ENCODE results near the gene NDFIP2.
"Not testable (repeated sequence)": the region's sequence is repeated elsewhere in the genome, so short reads cannot be mapped to it uniquely, and the experiment has no call there.

Gene NDFIP2

DNA sequence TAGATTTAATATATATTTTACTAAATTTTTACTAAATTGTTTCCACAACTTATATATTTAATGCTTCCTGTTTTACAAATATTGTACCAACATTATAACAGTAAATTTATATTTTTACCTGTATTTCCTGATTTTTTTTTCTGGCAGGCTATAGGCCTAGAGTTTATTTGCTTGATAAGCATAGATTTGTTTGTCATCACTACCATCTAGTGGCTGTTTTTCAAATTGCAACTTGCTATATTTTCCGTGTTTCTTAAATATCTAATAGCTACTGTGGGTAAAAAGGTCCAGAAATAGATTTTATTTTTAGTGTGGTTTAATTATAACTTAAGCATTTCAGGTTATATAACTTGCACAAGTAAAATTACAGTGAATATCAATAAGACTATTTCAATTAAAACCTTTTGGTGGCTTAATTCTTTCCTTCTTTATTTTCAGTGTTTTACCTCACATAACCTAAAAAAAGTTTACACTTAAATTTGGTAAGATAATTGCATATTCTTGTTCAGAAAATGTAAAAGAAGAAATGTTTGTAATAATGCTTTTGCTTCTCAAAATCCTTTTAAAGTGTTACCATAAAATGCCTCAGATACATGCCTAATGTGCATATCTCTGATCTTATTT is 60.6 kb downstream of the NDFIP2 start:
- peak; percentile 54 to 89 (median 76) for DNase-seq

DNA sequence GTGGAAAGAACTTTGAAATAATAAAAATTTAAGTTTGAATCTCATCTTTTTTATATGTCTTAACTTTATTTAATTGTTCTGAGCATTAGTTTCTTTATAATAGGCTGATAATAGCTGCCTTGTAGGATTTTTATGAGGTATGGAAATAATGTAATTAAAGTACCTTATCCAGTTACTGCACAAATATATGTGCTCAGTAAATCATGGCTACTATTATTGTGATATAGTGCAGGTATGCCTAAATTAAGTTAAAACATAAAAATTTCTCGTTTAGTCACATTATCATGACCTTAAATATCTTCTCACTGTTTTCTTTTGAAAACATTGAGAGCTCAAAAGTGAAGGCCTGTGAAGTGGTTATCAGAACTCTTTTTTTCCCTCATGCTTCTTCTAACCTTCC is 62.9 kb downstream of the NDFIP2 start:
- no peak for DNase-seq

DNA sequence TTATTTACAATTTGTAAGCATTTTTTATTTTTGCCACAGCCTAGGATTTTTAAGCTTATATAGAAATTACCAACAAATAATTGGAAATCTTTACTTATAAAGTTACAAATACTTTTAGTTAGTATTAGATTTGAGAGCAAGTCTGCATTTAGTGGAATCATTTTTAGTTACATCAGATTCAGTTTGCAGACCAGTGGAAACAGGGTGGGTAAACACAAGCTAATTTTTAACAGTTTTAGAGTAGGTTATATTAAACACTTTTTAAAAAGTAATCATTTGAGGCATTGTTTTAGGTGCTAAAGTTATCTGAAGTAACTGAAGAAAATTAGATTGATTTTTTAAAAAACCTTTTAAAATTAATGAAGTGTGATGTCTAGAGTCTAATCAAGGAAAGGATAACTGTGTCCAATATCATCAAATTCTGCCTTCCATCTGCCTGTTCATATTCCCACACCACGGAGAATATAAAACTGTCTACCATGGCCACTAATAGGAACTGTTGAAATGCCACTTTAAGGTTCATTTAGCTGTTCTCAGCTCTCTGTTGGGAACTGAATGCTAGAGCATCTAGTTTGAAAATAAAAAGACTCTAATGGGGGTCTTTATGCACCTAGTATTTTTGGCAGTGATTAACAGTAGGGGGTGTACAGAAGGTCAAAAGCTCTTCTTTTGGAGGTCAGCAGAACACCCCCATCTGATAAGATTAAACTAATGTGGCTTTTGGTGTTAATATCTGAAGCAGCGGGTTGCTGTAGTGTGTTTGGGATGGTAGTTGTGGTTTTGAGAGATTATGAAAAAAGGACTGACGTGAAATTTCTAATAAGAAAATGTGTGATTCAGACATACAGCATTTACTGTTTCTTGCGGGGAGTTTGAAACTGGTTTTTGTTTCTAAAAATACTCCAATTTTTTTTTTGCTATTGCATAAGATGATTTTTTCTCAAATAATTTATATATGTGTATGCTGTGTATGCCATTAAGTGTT is 66.5 kb downstream of the NDFIP2 start:
- no peak for DNase-seq

DNA sequence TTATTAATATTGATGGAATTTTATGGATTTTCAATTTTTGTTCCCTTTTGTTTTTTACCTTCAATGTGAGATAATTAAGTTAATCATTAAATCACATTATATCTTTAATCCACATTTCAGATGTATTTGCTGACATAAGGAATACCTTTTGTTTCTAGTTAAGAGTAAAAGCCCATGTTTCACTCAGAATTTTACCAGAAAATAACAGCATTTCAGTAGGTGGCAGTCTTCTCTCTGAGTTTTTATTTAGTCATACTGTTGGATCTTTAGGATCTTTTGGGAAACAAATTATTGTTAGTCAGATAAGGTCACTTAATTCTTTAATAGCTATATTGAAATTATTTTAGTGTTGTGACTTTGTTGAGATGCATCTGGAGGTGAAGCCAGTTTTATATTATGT is 67.9 kb downstream of the NDFIP2 start:
- peak in 2 of 3 experiments; percentile 7 to 51 for DNase-seq

DNA sequence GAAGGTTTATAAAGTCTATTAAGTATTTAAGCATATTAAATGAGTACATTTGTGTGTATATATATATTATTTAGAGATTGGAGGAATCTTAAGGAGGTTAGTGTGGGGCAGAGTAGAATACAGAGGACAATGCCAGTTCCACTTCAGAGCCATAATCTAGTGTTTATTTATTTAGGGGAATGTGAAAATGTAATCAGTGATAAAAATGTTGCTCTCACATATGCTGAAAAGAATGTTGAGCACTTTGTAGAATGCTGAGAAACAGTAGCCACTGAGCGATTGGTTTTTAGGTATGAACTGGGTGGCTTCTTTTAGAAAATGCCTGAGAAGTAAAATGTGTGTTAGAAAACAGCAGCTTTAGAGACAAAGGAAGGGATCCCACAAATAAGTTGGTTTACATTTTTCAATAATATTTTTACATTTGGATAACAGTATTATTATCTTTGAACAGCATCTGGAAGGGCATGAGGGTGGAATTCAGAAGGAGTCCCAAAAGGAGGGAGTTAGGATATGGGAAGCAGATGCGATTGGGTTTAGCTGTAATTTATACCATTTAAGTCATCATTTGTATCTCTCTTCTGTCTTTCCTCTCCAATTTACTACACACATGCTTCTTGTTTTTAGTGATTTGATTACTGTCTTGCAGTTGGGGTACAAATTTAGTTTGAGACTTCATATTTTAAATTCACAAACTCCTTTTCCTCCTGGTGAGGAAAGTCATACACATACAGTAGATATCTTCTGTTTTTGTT is 68.6 kb downstream of the NDFIP2 start:
- DNase-seq: peak in 1 of 3 experiments; percentile 43

DNA sequence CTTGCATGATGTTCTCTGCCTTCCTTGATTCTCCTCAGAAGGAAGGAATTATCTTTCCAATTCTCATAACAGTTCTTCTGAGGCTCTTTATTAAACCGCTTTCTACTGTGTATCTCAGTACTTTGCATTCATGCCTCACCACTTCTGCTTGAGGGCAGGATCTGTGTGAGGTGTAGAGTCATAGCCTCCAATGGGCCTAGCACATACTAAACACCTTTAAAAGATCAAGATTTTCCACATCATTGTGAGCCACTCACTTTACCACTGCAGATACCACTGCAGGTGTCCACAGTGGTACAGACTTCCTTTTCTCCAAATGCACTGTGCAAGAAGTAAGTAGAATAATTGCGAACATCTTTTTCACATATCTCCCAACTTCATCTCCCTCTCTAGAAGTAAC is 76.7 kb downstream of the NDFIP2 start:
- no peak for DNase-seq

DNA sequence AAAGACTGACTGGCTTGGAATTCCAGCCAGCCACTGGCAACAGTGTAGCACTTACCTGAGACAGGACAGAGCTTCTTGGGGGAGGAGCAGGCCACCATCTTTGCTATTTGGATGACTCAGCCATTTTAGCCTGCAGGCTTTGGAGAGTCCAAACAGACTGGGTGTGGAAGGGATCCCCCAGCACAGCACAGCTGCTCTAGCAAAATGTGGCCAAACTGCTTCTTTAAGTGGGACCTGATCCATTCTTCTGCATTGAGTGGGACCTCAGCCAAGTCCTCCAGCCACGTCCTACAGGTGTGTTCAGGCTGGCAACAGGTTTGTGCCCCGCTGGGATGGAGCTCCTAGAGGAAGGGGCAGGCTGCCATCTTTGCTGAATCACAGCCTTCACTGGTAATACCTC is 80.0 kb downstream of the NDFIP2 start:
- no peak for DNase-seq

DNA sequence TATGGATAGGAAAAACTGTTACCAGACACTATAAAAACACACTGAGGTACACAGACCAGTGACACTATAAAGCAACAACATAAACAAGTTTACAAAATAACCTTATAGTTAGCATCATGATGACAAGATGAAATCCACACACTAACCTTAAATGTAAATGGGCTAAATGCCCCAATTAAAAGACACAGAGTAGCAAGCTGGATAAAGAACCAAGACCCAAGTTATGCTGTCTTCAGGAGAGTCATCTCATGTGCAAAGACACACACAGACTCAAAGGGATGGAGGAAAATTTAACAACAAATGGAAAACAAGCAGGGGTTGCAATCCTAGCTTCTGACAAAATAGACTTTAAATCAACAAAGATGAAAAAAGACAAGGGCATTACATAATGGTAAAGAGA is 81.6 kb downstream of the NDFIP2 start:
- DNase-seq: no peak

DNA sequence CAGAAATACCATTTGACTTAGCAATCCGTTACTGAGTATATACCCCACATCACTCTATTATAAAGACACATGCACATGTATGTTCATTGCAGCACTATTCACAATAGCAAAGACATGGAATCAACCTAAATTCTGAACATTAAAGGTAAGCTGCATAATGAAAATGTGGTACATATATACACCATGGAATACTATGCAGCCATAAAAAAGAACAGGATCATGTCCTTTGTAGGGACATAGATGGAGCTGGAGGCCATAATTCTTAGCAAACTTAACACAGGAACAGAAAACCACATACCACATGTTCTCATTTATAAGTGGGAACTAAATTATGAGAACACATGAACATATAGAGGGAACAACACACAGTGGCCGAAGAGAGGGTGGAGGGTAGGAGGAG is 85.2 kb downstream of the NDFIP2 start:
- DNase-seq: no peak

DNA sequence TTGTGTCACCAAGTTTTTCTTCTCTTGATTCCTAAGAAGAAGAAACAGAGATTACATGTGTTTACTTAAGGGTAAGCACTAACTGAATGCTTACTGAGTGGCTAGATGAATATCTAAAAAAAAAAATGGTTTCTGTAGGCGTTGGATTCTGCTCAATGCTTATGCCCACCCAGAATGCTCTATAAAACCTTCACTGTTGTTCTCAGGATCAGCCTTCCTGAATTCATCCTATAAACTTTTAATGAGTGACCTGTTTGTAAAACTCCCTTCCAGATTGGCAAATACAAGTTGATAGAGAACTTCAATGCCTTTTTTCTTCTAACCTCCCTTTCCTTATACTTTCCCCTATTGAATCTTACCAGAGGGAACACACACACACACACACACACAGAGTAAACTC is 90.2 kb downstream of the NDFIP2 start:
- no peak for DNase-seq

DNA sequence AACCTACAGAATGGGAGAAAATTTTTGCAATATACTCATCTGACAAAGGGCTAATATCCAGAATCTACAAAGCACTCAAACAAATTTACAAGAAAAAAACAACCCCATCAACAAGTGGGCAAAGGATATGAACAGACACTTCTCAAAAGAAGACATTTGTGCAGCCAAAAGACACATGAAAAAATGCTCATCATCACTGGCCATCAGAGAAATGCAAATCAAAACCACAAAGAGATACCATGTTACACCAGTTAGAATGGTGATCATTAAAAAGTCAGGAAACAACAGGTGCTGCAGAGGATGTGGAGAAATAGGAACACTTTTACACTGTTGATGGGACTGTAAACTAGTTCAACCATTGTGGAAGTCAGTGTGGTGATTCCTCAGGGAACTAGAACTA is 92.9 kb downstream of the NDFIP2 start:
- DNase-seq: not testable (repeated sequence)

DNA sequence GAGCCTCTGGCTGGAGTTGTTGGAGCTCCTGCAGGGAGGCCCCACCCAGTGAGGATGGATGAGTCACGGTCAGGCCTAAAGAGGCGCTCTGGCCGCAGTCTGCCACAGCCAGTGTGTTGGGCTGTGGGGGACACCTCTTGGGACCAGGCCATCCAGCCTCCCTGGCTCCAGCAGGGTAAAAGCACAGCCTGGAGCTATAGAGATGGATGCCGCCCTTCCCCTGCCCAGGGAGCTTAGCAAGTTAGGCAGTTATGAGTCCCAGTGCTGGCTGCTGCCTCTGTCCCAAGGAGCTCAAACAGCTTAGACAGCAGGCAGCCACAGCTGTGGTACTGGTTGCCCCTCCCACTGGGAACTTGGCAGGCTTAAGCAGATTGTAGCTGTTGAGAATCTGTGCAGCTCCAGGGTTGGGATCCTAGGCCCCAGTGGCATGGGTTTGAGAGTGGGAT is 100.9 kb downstream of the NDFIP2 start:
- no peak for DNase-seq

DNA sequence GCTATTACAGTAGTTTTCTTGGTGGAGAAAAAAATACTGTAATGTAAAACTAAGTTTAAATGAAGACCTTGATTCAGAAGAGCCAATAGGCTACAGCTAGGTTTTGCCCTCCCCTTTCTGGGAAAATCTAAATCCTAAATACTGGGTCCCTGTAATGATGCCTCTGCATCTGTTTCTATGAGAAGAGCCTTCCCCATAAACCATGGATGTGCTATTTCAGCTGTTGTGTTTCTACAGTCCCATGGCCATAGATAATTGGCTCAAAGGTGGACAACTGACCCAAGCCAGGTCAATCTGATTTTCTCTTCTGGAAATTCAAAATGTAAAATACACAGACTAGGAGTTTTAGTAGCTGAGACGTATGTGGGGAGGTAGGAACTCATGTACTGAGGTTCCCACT is 101.9 kb downstream of the NDFIP2 start:
- DNase-seq: no peak

DNA sequence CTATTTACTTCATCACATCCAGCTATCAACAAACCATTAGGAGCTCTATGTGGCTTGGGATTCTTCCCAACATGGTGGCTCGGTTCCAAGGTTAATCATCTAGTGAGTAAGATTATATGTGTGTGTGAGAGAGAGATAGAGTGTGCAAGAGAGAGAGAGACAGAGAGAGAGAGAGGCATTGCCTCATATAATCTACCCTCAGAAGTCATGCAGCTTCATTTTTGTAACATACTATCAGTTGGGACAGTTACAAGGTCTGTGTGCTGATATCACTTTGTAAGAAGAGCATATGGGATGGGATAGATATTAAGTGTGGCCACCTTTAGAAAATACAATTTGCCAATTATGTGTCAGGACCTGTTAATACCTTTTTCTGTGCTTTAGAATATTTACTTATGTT is 104.1 kb downstream of the NDFIP2 start:
- no peak for DNase-seq

DNA sequence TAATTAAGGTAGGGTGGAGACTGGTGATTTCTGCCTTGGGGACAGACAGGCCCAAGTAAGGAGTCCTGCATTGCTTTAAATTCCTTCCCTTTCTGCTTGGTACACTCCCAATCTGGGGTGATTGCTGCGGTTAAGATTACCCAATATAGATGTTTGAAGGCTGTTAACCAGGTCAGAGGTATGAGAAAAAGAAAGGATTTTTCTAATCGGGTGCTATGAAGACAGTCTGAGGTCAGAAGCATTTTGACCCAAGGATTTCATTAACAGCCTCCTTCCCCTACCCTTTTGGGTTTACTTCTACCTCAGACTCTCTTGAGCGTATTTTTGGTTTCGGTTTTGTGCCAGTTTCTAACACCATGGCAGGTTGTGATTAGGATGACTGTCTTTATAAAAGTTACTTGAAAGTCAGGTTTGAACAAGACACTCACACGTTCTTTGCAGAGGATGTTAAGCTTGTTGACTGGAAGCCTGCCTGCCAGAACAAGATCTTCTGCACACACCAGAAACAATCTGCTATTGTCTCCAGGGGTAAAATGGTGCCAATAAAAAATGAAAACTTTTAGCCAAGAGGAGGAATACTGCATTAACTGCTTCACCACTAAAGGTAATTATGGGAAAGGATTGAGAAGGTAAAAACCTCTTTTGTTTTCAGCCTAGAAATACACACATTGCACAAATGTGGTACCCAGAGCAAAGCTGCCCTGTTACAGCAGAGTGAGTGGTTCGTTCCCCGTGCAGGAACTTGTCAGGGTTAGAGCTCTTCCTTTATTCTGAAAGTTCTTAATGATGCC is 108.8 kb downstream of the NDFIP2 start:
- DNase-seq: no peak

DNA sequence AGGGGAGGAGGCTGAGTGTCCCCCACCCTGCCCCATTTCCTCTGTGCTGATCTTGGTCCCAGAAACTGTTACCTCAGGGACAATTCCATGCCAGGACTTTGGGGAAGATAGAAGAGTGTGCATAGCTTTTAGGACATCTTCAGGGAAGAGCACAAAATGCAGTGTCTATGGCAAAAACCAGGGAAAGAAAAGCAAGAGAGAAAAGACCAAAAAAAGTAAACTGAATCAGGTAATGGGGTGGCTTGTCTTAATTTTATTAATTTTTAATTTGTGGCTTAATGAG is 109.4 kb downstream of the NDFIP2 start:
- DNase-seq: no peak

DNA sequence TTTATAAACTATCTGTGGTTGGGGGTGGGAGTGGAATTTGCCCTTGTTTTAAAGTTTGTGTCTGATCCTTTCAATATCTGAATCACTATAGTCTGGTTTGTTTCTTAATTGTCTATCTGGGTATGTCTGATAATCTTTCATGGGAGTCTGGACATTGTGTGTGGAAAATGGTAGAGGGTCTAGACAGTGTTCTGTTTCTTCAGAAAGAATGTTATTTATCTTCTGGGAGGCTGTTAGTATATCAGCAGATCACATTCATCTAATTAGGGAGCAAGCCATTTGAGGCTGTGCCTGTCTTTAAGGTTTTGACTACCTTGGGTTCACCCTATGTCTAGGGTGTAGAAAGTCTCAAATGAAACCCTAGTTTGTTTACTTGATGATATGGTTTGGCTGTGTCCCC is 110.5 kb downstream of the NDFIP2 start:
- no peak for DNase-seq

DNA sequence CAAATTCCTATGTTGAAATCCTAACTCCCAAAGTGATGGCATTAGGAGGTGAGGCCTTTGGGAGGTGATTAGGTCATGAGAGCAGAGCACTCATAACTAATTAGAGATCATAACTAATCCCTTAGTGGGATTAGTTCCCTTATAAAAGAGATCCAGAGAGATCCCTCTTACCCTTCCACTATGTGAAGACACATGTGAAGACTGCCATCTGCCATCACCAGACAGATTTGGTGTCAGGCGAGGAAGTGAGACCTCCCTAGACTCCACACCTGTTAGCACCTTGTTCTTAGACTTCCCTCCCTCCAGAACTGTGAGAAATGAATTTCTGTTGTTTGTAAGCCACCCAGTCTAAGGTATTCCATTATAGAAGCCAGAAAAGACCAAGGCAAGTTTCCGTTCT is 112.2 kb downstream of the NDFIP2 start:
- no peak for DNase-seq

DNA sequence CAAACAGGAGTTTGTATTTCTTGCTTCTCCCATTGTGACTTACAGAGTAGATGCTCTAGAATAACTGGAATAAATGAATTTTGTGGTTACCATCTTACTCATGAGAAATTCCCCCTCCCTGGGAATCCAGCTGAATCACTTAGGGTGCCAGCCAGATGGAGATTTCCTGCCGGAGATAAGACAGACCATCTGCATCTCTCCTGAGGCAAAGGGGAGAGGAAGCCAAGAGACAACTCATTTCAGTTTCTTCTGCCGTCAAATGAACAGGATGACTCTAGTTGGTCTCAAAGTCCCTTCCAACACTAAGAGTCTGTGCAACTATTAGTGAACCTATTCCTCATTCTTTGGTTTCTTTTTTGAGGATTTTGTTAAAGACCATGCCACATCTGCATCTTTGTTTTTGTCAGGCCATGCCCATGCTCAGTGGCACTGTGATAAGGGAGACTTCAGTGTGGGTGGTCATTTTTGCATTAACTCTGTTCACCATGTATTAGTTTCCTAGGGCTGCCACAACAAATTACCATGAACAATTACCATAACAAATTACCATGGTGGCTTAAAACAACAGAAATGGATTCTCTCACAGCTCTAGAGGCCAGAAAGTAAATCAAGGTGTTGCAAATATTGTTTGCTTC is 112.8 kb downstream of the NDFIP2 start:
- no peak for DNase-seq

DNA sequence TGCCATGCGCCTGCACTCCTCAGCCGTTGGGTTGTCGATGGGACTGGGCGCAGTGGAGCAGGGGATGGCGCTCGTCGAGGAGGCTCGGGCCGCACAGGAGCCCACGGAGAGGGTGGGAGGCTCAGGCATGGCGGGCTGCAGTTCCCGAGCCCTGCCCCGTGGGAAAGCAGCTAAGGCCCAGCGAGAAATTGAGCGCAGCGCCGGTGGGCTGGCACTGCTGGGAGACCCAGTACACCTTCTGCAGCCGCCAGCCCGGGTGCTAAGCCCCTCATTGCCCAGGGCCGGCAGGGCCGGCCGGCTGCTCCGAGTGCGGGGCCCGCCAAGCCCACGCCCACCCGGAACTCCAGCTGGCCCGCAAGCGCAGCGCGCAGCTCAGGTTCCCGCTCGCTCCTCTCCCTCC is 119.2 kb downstream of the NDFIP2 start:
- DNase-seq: not testable (repeated sequence)

DNA sequence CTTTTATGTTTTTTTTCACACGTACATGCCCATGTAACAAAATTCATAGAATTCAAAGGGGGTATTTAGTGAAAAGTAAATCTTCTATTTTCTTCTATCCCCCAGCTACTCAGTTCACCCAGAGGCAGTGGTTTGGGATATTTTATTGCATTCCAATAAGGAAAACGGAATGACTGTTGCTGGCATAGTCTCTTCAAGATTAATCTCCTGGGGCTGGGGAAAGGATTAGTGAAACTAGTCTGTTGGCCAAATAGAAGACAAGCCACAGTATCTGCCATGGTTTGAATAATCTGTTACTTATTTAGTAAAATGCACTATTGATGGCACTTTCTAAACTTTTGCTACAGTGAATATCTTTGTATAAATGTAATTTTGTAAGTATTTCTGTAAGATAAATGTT is 122.0 kb downstream of the NDFIP2 start:
- no peak for DNase-seq

DNA sequence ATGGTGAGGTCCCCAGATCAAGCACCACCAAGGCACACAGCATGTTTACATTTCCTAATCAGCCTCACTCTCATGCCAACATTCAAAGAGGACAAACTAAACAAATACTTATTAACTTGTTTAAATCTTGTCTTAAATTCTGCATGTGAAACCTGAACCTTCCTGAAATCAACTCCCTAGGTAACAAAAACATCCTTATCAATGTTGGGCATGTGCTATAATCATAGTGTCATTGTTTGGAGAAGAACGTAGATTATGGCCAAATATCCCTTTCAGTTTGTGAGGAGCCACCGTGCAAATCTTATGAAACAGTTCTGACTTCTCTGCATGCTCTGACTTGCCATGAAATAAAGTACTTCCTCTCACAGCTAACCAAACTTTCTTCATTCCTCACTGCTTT is 123.8 kb downstream of the NDFIP2 start:
- peak in 1 of 3 experiments; percentile 9 for DNase-seq

Measured in NCI-H1417 (cell line).